ENCODE results near the gene C1QTNF7. TPM values are rescaled to one million over a fixed set of nuclear protein-coding genes. Genes with fewer than 3 reads are reported as not detected.

C1QTNF7 gene
- total RNA-seq, 1 donor from 2014 or later = not detected

GRCh38 chr4:15413010-15413622 lies 14.7 kb upstream of the C1QTNF7 start:
- DNase-seq (ENCODE audit: extremely low read depth, low read depth, low spot score) = no peak

DNA sequence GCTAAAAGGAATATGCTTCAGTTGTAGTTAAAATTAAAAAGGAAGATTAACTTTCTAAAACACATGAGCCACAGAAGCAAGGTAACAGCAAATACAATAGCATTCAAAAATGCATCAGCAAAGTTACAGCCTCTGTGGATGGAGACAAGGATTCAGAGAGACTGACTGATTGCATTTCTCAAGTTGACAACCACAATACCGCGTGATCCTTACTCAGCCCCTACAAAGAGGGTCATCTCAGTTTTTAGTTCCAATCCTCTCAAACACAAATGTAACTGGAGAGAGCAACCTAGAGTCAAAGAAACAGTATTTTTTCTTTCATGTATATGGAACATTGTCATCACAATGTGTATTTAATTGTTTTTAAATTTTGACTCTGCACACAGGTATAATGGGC lies 14.2 kb upstream of the C1QTNF7 start:
- DNase-seq (ENCODE audit: extremely low read depth, low read depth, low spot score) = no peak

GRCh38 chr4:15414551-15415091 lies 13.2 kb upstream of the C1QTNF7 start:
- no peak for DNase-seq (ENCODE audit: extremely low read depth, low read depth, low spot score)

DNA sequence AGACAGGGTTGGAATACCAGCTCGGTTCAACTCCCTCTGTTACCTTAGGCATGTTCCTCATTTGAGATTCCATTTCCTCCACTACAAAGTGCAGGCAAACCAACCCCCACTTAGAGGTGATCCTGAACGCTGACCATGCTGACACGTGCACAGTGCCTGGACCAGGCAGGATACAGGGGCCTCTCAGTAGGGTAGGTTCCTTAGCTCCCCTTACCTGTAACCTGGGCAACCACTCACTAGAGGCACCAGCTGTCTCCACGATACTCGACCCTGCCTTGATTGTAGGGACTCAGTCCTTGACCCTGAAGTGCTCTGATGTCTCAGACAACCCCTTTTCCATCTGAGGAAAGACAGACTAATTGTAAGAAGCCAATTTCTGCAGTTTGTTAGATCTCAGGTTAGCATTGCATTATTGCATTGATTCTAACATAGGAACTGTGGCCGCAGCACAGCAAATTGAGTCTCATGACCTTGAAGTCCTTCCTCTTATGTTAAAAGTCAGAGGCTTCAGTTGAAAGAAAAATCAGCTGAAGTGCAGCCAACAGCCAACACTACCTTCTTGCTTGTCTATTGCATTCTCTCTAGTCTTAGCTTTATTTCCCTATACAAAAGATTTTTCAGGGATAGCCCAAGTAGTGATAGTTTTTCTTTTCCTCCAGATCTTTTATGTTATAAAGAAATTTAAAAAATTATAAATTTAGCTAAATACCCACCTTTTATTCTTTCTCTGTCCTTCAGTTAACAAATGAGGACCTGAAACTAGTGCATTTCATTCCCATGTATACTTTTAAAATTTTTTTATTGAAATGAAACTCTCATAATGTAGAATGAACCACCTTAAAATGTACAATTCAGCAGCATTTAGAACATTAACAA lies 11.2 kb upstream of the C1QTNF7 start:
- no peak for DNase-seq (ENCODE audit: extremely low read depth, low read depth, low spot score)

DNA sequence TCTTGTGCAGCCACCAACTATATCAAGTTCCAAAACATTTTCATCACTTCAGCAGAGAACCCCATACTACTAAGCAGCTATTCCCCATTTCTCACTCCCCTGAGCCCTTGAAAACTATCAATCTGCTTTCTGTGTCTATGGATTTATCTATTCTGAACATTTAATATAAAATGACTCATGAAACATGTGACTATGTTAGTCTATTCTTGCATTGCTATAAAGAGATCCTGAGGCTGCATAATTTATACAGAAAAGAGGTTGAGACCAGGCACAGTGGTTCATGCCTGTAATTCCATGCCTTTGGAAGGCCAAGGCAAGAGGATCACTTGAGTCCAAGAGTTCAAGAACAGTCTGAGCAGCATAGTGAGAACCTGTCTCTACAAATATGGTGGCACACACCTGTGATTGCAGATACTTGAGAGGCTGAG lies 10.6 kb upstream of the C1QTNF7 start:
- DNase-seq (ENCODE audit: extremely low read depth, low read depth, low spot score) = no peak

DNA sequence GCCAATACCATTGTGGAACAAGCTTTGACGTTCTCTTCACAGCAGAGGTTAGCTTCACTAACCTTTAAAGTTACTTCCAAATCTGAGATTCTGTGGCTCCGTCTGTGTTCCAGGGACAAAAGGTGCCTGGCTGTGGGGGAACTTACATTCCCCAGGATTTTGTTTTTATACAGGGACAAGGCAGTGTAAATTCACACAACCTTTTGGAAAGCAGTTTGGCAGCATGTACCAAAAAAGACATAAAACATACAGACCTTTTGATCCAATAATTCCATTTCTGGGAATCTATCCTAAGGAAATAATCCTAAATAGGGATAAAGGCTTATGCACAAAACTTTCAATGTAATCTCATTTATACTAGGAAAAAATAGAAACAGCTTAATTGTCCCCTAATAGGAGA lies 8.9 kb upstream of the C1QTNF7 start:
- no peak for DNase-seq (ENCODE audit: extremely low read depth, low read depth, low spot score)

- no peak for DNase-seq (ENCODE audit: extremely low read depth, low read depth, low spot score)
These were observed 7.2 kb upstream of the C1QTNF7 start for GRCh38 chr4:15420642-15421041.

GRCh38 chr4:15423285-15423711 lies 4.5 kb upstream of the C1QTNF7 start:
- DNase-seq (ENCODE audit: extremely low read depth, low read depth, low spot score) = no peak

GRCh38 chr4:15425520-15425919 lies 2.3 kb upstream of the C1QTNF7 start:
- DNase-seq (ENCODE audit: extremely low read depth, low read depth, low spot score) = no peak

DNA sequence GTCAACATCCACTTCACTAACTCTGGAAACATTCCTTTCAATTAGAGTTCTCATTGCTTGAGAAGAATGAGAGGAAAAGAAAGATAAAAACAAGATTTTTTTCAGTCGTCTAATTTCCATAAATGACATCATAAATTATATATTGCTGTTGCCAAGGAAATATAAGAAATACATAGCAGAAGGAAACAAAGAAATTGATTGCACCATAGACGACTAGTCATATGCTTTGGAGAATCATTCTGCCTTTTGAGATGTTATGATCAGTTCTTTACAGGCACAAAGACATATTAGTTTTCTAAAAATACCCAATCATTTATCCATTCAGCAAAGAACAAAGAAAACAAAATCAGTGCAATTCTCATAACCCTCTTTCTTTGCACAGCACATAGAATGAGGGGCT lies 672 bp upstream of the C1QTNF7 start:
- no peak for DNase-seq (ENCODE audit: extremely low read depth, low read depth, low spot score)

DNA sequence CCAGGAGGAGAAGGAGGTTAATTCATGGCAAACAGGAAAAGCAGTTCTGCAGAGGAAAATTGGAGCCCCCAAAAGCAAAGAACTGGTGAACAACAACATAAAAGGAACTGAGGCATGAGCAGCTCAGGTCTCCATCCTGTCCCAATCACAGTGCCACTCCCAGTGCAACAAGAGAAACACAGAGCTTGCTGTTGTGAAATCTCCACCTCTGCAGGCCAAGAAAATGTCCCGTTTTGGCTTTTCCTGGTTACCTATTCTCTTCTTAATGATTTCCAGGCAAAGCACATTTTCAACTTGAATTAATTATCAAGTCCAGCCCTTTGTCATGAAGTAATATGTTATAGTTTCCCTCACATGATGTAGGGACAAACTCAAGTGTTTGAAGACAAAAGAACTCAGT lies 778 bp downstream of the C1QTNF7 start:
- DNase-seq (ENCODE audit: extremely low read depth, low read depth, low spot score) = no peak

DNA sequence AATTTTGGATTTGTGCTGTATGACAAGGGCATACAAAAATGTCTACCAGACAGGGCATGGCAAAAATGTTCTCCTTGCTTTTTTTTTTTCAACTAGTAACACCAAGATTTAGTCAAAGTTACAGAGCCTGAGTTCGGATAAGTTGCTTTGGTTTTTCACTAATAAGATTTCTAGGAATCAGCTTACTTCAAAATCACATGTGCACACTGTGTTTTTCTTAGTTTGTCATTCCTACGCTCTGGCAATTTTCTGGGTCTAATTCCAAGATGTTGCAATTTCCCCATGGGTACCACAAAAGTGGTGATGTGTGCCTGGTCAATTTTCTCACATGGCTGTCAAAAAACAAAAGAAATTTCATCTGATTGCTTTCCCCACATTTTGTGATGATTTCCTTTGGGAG lies 6.3 kb downstream of the C1QTNF7 start:
- no peak for DNase-seq (ENCODE audit: extremely low read depth, low read depth, low spot score)

DNA sequence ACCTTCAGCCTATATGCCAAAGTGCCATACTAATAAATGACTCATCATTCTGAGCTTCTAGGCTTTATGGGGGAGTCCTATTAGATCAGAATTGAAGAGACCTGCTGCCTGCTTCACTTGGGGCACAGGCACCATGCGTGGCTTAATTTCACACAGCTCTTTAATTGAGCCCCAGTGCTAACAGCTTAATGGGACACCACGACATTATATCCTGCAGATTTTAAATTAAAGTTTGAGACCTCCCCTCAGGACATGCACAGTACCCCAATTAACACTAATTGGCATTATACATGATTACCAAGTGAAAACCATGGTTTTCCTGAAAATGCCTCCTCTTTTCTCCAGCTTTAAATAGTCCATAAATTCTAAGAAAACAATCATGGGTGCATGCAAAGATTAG lies 6.8 kb downstream of the C1QTNF7 start:
- DNase-seq (ENCODE audit: extremely low read depth, low read depth, low spot score) = no peak

- DNase-seq (ENCODE audit: extremely low read depth, low read depth, low spot score) = no peak
These were observed 8.7 kb downstream of the C1QTNF7 start for GRCh38 chr4:15436513-15436912.

- no peak for DNase-seq (ENCODE audit: extremely low read depth, low read depth, low spot score)
These were observed 11.2 kb downstream of the C1QTNF7 start for GRCh38 chr4:15438939-15439524.

- DNase-seq (ENCODE audit: extremely low read depth, low read depth, low spot score) = no peak
These were observed 15.7 kb downstream of the C1QTNF7 start for GRCh38 chr4:15443371-15444160.

- no peak for DNase-seq (ENCODE audit: extremely low read depth, low read depth, low spot score)
These were observed 16.4 kb downstream of the C1QTNF7 start for GRCh38 chr4:15444276-15444675.

DNA sequence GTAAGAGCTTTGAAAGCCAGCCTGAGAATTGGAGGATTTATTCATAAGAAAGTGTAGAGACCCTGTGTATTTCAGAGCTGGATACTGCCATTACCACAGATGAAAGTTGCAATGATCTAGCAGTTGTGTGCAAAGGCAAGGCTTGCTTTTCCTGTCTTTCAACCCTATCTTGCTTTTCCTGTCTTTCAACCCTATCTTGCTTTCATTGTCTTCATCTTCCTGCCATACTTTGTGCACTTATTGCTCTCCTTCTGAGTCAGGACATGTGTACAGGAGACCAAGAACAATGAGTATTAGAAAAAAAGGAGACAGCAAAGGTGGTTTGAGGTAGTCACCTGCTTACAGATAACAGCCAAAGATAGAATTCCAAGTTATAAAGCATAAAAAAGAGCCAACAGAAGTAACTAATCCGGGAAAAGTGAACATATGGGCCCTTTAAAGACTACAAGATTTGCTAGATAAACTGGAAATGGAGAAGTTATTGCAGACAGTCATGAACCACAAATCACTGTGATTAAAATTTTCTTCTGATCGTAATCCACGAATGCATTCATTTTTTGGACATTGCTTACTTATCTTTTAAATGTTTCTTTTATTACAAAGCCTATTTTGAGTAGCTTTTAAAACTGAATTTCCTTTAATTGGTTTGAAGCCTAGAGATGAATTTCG lies 17.2 kb downstream of the C1QTNF7 start:
- no peak for DNase-seq (ENCODE audit: extremely low read depth, low read depth, low spot score)

DNA sequence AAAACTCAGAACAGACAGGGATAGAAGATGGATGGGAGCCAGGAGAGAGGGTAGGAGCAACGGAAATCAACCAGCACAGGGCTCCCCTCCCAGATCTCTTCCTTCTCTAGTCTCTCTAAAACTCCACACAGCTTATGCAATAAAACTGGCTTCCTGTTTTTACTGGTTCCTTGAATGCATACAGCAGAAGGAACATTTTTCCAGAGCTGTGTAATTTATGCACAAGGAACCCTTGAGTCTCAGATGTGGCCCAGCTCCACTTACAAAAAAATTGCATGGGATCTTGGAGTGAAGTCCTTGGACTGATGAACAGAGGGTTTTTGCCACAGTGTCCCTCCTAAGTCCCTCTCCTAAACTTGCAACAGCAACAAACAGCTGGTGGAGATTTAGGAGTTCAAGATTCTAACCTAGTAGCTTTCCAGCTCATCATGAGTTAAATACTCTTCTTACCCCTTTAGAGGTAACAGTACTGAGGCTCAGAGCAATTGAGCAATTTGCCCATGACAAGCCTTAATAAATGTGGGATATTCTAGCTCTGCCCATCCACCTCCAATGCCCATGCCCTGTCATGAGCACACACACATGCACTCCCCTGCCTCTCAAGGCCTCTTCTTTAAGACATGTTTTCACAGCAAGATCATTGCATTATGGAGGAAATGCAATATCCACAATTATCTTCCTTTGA lies 23.5 kb downstream of the C1QTNF7 start:
- no peak for DNase-seq (ENCODE audit: extremely low read depth, low read depth, low spot score)
